Measurements from ENCODE around the gene CXCR5.

CXCR5 gene

DNA sequence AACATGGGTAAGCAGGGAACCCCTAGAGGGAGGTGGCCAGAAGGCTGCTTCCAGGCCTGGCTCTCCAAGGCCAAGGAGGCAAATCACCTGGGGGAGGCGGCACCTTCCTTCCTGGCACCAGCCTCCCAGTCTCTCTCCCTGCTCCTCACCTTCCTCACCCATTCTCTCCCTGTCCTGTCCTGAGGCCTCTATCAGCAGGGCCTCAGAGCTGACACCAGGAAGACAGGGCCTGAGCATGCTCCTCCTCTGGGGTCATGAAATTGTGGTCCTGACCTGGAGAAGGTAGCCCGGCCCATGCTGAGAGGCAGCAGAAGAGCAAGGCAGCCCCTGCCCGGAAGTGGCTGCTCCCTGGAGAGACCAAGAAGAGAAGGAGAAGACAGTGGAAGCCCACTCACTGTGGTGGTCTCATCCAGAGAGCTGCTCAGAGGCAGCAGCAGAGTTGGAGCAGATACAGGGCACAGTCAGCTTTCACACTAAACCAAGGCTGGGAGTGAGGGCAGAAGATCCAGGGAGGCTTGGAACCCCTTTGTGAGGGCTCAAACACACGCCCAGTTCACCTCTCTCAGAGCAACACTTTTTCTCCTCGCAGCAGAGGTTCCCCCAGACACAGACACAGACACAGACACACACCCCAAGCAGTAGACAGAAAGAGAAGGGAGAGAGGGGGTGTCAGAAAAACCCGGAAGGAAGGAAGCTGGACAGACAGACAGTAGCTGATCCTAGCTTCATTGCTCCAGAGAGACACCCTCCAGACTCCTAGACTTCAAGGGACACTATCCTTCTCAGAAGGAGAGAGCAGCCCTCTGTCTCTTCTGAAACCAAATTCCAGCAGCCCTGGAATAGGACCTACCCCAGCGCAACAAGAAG lies 40.3 kb downstream of the CXCR5 start:
- TF ChIP-seq, protein P1, sequence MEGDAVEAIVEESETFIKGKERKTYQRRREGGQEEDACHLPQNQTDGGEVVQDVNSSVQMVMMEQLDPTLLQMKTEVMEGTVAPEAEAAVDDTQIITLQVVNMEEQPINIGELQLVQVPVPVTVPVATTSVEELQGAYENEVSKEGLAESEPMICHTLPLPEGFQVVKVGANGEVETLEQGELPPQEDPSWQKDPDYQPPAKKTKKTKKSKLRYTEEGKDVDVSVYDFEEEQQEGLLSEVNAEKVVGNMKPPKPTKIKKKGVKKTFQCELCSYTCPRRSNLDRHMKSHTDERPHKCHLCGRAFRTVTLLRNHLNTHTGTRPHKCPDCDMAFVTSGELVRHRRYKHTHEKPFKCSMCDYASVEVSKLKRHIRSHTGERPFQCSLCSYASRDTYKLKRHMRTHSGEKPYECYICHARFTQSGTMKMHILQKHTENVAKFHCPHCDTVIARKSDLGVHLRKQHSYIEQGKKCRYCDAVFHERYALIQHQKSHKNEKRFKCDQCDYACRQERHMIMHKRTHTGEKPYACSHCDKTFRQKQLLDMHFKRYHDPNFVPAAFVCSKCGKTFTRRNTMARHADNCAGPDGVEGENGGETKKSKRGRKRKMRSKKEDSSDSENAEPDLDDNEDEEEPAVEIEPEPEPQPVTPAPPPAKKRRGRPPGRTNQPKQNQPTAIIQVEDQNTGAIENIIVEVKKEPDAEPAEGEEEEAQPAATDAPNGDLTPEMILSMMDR (IDR thresholded peaks at IDR 0.05; ENCODE audit: borderline replicate concordance, insufficient read depth, low read depth, low read length): no peak

DNA sequence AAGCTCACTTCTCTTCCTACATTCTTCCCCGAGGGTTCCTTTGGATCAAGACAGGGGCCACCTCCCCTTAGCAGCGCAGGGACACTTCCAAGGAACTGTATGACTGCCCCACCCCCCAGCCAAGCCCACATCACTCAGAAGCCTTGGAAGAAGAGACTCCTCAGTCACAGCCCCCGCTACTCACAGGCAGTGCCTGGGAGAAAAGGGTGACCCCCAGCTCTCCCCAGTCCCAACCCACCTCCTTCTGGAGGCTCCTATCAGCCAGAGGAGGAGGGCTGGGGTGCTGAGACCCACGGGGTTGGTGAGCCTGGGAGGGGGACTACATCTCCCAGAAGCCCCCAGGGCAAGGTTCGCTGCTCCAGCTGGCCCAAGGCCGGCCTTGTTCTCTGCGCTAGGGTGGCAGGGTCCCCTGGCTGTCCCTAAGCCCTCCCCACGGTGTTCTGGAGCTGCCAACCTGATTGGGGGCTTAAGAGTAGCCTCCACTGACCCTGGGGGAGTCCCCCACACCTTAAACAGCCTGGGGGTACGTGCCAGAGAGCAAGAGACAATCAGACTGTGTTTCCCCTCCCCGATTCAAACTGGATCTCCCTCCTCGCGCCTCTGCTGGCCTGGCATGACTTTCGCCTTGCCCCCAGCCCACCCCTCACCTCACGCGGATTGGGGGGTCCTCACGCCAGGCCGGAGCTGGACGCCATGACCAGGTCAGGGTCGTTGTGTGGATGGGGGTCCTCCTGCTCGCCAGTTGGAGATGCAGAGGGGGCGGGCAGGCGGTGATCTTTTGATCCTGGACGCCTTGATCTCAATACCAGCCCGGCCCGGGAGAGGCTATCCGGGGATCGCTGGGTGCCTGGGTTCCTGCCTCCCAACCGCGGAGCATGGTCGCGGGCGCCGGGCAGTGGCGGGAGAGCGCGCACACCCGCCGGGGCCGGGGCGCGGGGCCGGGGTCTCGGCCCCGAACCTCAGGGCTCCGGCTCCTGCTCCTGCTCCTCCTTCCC lies 41.2 kb downstream of the CXCR5 start:
- H3K4me3 ChIP-seq (ENCODE audit: low read depth, low read length): peak overlapping the region; percentile 76

More for the DNA sequence above, 40.3 kb downstream of the CXCR5 start:
- peak overlapping the region; percentile 76 for H3K4me3 ChIP-seq (ENCODE audit: low read depth, low read length)

DNA sequence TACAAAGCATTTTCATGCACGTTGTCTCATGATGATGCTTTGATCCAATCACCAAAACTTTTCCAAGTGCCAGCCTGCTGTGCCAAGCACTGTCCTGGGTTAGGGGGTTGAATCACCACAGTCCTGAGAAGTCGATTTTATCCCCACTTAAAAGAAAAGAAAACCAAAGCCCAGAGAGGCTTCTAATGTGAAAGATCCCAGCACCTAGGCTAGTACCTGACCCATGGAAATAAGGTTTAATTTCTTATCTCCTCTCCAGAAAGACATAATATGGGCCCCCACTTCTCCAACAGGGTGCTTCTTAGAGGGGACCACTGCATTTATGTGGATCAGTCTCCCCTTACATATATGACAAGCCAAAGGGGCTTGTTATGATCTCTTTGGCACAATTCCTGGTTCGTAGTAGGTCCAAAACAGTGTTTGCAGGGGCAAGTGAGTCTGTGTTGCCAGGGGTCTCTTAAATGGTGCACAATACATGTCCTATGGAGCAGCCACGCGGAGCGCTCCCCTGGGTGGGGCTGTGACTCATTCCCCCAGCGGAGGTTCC lies 43.9 kb downstream of the CXCR5 start:
- TF ChIP-seq, protein P1 (IDR thresholded peaks at IDR 0.05; ENCODE audit: borderline replicate concordance, insufficient read depth, low read depth, low read length): no peak
- no peak overlapping the region for H3K4me3 ChIP-seq (ENCODE audit: low read depth, low read length)

More for the DNA sequence above, 41.2 kb downstream of the CXCR5 start:
- TF ChIP-seq, protein P1 (IDR thresholded peaks at IDR 0.05; ENCODE audit: borderline replicate concordance, insufficient read depth, low read depth, low read length): no peak

DNA sequence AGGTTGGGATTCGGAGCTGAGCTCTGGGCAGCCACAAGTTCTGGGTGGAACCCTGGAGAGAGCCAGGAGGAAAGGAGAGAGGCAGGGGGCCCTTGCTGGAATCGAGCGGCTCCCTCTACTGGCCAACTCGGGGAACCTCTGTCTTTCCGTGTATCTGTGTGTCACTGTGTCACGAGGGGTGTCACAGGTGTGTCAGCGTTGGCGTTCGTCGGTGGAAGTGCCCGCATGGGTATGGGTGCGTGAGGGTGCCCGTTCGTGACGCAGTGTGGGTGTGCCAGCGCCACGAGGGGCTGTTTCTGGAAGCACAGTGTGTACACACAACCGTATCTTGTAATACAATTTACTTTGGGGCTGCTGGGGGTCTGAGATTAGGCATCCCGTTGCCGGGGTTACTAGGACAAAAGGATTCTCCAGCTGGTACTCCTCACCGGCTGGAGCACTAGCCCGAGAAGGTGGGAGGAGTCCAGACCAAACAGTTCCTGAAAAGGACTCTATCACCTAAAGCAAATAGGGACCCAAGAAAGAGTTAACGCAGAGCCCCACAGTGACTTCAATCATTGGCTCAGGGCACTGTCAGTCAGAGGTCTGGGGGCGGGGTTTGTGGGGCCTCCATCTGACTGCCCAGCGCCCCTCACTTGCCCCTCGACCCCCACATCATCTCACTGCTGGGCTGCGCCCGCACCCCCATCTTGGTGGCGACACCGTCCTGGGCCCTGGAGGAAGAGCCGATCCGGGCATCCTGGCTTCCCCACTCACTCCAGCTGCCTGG lies 44.6 kb downstream of the CXCR5 start:
- peak overlapping the region; percentile 56 for H3K4me3 ChIP-seq (ENCODE audit: low read depth, low read length)
- TF ChIP-seq, protein P1 (IDR thresholded peaks at IDR 0.05; ENCODE audit: borderline replicate concordance, insufficient read depth, low read depth, low read length): peak; percentile 97

DNA sequence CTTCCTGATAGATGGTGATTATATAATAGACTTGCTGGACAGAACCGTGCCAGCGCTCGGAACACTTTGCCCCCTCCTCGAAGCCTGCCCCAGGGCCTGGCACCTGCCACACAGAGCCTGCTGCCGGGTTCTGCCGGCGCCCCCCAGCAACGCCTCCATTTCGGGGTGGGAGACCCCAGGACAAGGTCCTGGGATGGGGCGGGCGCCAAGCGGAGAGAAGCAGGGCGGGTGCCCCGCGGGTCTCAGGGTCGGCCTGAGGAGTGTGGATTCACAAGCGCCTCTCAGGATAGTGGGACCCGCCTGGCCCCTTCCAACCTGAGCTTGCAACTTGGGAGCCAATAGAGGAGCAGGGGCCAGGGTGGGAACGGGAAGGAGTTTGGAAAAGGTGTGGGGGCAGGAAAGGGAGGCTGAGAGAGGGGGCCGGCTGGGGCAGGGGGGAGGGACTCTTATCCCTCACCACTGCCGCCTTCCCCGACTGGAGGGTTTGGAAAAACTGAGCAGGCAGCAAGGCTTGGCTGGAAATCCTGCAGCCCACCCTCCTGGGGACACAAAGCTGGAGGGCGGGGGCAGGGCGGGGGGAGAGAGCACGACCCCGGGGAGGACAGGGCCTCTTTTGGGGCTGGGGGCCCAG lies 45.3 kb downstream of the CXCR5 start:
- peak overlapping the region; percentile 56 for H3K4me3 ChIP-seq (ENCODE audit: low read depth, low read length)
- TF ChIP-seq, protein P1 (IDR thresholded peaks at IDR 0.05; ENCODE audit: borderline replicate concordance, insufficient read depth, low read depth, low read length): no peak

Measured in GM12875 (cell line).